K562 (cell line): ENCODE results near the gene RNPEPL1. TPM values are rescaled to one million over a fixed set of nuclear protein-coding genes. Genes with fewer than 3 reads are reported as not detected.

Source experiments
- ATF4 ChIP-seq: fragments of 450-650 bp; formaldehyde crosslinking; IDR thresholded peaks from 2 replicates; pipeline ENCODE4 v1.4.0; 2022; ENCODE audit warnings: mild to moderate bottlenecking, moderate library complexity
- BMI1 ChIP-seq: fragments of 150-350 bp; IDR thresholded peaks from 2 replicates; pipeline ENCODE4 v1.6.1; 2014; ENCODE audit warnings: low read length
- CBX5 ChIP-seq: IDR thresholded peaks from 2 replicates; pipeline ENCODE4 v1.6.1; 2014; ENCODE audit warnings: low read depth, borderline replicate concordance
- HNRNPUL1 ChIP-seq: fragments of 200-400 bp; formaldehyde crosslinking; IDR thresholded peaks from 2 replicates; pipeline ENCODE4 v1.6.1; 2017; ENCODE audit warnings: low read length
- KDM5B ChIP-seq: fragments of 200-600 bp; sonication (generic); IDR thresholded peaks from 2 replicates; pipeline ENCODE4 v1.6.1; 2012; ENCODE audit warnings: low read depth, mild to moderate bottlenecking, moderate library complexity, low read length, control low read depth, inconsistent platforms; ENCODE audit not compliant: insufficient replicate concordance
- MLX ChIP-seq, 2 experiments: fragments of 450-650 bp in 1 of 2; sonication (generic) in 1 of 2; formaldehyde crosslinking; conservative IDR thresholded peaks; 2 replicates each; pipeline versions ENCODE4 v1.4.0 to v1.8.1; 2020 to 2022; ENCODE audit warnings: mild to moderate bottlenecking in 1 of 2, missing genetic modification reagents in 1 of 2
- MTA1 ChIP-seq: fragments of 450-650 bp; IDR thresholded peaks from 2 replicates; pipeline ENCODE4 v1.6.1; 2017; ENCODE audit warnings: borderline replicate concordance
- MTA2 ChIP-seq: fragments of 450-650 bp; IDR thresholded peaks from 2 replicates; pipeline ENCODE4 v1.6.1; 2016; ENCODE audit warnings: low read depth
- NFE2L1 ChIP-seq: fragments of 450-650 bp; IDR thresholded peaks from 2 replicates; pipeline ENCODE4 v1.6.1; 2016; ENCODE audit warnings: missing genetic modification characterization, low read depth, mild to moderate bottlenecking, missing compliant biosample characterization, moderate library complexity, borderline replicate concordance
- NR4A1 ChIP-seq, 2 experiments: fragments of 250-450 bp in 1 of 2; fragments of 450-650 bp in 1 of 2; sonication (Bioruptor Pico) in 1 of 2; IDR thresholded peaks; 2 replicates each; pipeline versions ENCODE4 v1.4.0 to v1.6.1; 2016 to 2020; ENCODE audit warnings: mild to moderate bottlenecking in 2 of 2, missing compliant biosample characterization in 1 of 2, missing genetic modification characterization in 1 of 2, moderate library complexity in 1 of 2
- POLR2A ChIP-seq: fragments of 450-650 bp; conservative IDR thresholded peaks from 2 replicates; pipeline ENCODE4 v1.6.1; 2016
- POLR2H ChIP-seq: IDR thresholded peaks from 2 replicates; pipeline ENCODE4 v1.6.1; 2016; ENCODE audit warnings: missing genetic modification characterization, low read depth, mild to moderate bottlenecking, control low read depth, missing compliant biosample characterization, moderate library complexity
- SUPT5H ChIP-seq: fragments of 450-650 bp; IDR thresholded peaks from 2 replicates; pipeline ENCODE4 v1.6.1; 2016
- WHSC1 ChIP-seq: IDR thresholded peaks from one replicate; pipeline ENCODE4 v1.6.1; 2012; ENCODE audit warnings: low read length, control low read depth, inconsistent platforms
- ZNF76 ChIP-seq: fragments of 250-450 bp; sonication (Bioruptor Pico); IDR thresholded peaks from 2 replicates; pipeline ENCODE4 v1.4.0; 2020; ENCODE audit warnings: mild to moderate bottlenecking, moderate library complexity, borderline replicate concordance
- polyA plus RNA-seq, 8 experiments: library from polyadenylated mRNA; depleted of rRNA in 4 of 8; stranded (reverse) in 5 of 8; unstranded in 3 of 8; fragments of >200 nt; fragmentation: Nextera tagmentation in 2 of 8; fragmentation: Illumina TruSeq in 1 of 8; extraction: Ambion mirVana in 2 of 8; extraction: Trizol in 1 of 8; gene quantifications; 2 replicates each; pipeline versions ENCODE4 v1.2.1 to v1.2.3, GENCODE V29; 2011 to 2014; ENCODE audit warnings: inconsistent platforms in 1 of 8, missing spikeins in 1 of 8
- total RNA-seq, 7 experiments: library from RNA; depleted of rRNA in 6 of 7; stranded (reverse); fragments of >200 nt in 6 of 7; fragmentation: Illumina TruSeq in 2 of 7; extraction: Trizol in 2 of 7; gene quantifications; 2 replicates each; pipeline versions ENCODE4 v1.2.1 to v1.2.3, GENCODE V29; 2011 to 2021; ENCODE audit warnings: low replicate concordance in 1 of 7
- TF ChIP-seq, protein P1 (sequence below): fragments of 200-600 bp; sonication (generic); IDR thresholded peaks from one replicate; pipeline ENCODE4 v1.6.1; 2012; ENCODE audit warnings: mild to moderate bottlenecking, low read depth, low read length, inconsistent platforms

The RNPEPL1 gene
- total and polyA plus RNA-seq, 9 of the 15 experiments (the other 6 are each of a cell fraction or from before 2014, with no cell fraction given) = 0.07 to 38.7 (median 5.6) TPM

DNA sequence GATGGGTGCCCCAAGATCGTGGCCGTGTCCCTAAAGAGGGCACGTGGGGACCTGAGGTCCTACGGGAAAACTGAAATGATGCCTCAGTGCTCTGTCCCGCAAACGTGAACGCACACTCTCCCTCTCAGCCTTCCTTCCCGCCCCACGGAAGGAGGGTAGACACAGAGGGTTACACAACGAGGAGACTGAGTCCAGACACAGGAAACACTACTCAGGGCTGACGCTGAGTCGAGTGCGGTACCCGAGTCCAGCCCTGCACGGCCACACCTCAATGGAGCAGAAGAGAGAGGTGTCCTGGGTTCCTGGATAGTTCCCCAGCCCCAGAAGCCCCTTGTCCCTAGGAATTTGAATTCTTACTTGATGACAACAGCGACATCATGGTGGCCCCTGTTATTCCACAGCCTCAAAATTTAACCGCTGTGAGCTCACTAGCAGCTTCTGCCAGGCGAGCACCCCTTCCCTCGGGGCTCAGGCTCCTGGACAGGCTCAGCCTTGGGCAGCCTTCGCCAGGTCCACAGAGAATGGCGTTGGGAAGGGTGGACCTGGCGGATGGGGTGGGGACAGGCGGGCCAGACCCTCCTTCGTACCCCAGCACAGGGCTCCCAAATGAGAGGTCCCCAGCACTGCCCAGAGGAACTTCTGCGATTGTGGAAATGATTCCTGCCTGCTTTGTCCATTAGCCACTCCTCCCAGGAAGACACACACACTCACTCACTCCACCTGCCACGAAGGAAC is 980 bp upstream of the RNPEPL1 start (continued):
- TF ChIP-seq, protein P1, sequence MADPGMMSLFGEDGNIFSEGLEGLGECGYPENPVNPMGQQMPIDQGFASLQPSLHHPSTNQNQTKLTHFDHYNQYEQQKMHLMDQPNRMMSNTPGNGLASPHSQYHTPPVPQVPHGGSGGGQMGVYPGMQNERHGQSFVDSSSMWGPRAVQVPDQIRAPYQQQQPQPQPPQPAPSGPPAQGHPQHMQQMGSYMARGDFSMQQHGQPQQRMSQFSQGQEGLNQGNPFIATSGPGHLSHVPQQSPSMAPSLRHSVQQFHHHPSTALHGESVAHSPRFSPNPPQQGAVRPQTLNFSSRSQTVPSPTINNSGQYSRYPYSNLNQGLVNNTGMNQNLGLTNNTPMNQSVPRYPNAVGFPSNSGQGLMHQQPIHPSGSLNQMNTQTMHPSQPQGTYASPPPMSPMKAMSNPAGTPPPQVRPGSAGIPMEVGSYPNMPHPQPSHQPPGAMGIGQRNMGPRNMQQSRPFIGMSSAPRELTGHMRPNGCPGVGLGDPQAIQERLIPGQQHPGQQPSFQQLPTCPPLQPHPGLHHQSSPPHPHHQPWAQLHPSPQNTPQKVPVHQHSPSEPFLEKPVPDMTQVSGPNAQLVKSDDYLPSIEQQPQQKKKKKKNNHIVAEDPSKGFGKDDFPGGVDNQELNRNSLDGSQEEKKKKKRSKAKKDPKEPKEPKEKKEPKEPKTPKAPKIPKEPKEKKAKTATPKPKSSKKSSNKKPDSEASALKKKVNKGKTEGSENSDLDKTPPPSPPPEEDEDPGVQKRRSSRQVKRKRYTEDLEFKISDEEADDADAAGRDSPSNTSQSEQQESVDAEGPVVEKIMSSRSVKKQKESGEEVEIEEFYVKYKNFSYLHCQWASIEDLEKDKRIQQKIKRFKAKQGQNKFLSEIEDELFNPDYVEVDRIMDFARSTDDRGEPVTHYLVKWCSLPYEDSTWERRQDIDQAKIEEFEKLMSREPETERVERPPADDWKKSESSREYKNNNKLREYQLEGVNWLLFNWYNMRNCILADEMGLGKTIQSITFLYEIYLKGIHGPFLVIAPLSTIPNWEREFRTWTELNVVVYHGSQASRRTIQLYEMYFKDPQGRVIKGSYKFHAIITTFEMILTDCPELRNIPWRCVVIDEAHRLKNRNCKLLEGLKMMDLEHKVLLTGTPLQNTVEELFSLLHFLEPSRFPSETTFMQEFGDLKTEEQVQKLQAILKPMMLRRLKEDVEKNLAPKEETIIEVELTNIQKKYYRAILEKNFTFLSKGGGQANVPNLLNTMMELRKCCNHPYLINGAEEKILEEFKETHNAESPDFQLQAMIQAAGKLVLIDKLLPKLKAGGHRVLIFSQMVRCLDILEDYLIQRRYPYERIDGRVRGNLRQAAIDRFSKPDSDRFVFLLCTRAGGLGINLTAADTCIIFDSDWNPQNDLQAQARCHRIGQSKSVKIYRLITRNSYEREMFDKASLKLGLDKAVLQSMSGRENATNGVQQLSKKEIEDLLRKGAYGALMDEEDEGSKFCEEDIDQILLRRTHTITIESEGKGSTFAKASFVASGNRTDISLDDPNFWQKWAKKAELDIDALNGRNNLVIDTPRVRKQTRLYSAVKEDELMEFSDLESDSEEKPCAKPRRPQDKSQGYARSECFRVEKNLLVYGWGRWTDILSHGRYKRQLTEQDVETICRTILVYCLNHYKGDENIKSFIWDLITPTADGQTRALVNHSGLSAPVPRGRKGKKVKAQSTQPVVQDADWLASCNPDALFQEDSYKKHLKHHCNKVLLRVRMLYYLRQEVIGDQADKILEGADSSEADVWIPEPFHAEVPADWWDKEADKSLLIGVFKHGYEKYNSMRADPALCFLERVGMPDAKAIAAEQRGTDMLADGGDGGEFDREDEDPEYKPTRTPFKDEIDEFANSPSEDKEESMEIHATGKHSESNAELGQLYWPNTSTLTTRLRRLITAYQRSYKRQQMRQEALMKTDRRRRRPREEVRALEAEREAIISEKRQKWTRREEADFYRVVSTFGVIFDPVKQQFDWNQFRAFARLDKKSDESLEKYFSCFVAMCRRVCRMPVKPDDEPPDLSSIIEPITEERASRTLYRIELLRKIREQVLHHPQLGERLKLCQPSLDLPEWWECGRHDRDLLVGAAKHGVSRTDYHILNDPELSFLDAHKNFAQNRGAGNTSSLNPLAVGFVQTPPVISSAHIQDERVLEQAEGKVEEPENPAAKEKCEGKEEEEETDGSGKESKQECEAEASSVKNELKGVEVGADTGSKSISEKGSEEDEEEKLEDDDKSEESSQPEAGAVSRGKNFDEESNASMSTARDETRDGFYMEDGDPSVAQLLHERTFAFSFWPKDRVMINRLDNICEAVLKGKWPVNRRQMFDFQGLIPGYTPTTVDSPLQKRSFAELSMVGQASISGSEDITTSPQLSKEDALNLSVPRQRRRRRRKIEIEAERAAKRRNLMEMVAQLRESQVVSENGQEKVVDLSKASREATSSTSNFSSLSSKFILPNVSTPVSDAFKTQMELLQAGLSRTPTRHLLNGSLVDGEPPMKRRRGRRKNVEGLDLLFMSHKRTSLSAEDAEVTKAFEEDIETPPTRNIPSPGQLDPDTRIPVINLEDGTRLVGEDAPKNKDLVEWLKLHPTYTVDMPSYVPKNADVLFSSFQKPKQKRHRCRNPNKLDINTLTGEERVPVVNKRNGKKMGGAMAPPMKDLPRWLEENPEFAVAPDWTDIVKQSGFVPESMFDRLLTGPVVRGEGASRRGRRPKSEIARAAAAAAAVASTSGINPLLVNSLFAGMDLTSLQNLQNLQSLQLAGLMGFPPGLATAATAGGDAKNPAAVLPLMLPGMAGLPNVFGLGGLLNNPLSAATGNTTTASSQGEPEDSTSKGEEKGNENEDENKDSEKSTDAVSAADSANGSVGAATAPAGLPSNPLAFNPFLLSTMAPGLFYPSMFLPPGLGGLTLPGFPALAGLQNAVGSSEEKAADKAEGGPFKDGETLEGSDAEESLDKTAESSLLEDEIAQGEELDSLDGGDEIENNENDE = no peak
- TF ChIP-seq MLX (CRISPR knock-in tag; conservative IDR thresholded peaks at IDR 0.05) (no peak), CBX5 (no peak), ATF4 (CRISPR knock-in tag) (no peak), POLR2H (tag) (no peak), MTA2 (no peak), BMI1 (no peak), HNRNPUL1 (no peak), SUPT5H (no peak), KDM5B (peak; percentile 29), NFE2L1 (no peak), NR4A1 (CRISPR knock-in tag; IDR thresholded peaks at IDR 0.05) (no peak), NR4A1 (tag; IDR thresholded peaks at IDR 0.05) (no peak), MTA1 (no peak), ZNF76 (CRISPR knock-in tag) (no peak), POLR2A (no peak), WHSC1 (no peak)
